Karpas-422 (cell line): ENCODE measurements around the gene SUPT5H. TPM values are rescaled to one million over a fixed set of nuclear protein-coding genes. Genes with fewer than 3 reads are reported as not detected.

Experiments
- DNase-seq: peaks from one replicate; pipeline ENCODE4 v3.0.0-alpha.2; 2015
- H2AFZ ChIP-seq: fragments of 200-600 bp; sonication (generic); 2 replicates; pipeline ENCODE4 v1.6.1; 2014; ENCODE audit warnings: antibody characterized with exemption, low read length, mixed read lengths
- H3K27ac ChIP-seq: fragments of 200-600 bp; sonication (generic); 2 replicates; pipeline ENCODE4 v1.5.1; 2014; ENCODE audit warnings: mild to moderate bottlenecking, low read length, moderate library complexity
- H3K27me3 ChIP-seq: fragments of 200-600 bp; sonication (generic); 2 replicates; pipeline ENCODE4 v1.6.1; 2014; ENCODE audit warnings: low read length, mixed read lengths
- H3K36me3 ChIP-seq: fragments of 200-600 bp; sonication (generic); 2 replicates; pipeline ENCODE4 v1.6.1; 2014; ENCODE audit warnings: low read length, mixed read lengths; ENCODE audit not compliant: insufficient read depth
- H3K4me1 ChIP-seq: fragments of 200-600 bp; sonication (generic); 2 replicates; pipeline ENCODE4 v1.6.1; 2014; ENCODE audit warnings: mild to moderate bottlenecking, low read length, mixed read lengths
- H3K4me2 ChIP-seq: fragments of 200-600 bp; sonication (generic); 2 replicates; pipeline ENCODE4 v1.6.1; 2014; ENCODE audit warnings: low read length, low read depth, mild to moderate bottlenecking; ENCODE audit not compliant: poor library complexity, severe bottlenecking
- H3K4me3 ChIP-seq: fragments of 200-600 bp; sonication (generic); 2 replicates; pipeline ENCODE4 v1.5.1; 2014; ENCODE audit warnings: mild to moderate bottlenecking, antibody characterized with exemption, low read length, mixed read lengths
- H3K79me2 ChIP-seq: fragments of 200-600 bp; sonication (generic); 2 replicates; pipeline ENCODE4 v1.6.1; 2014; ENCODE audit warnings: mild to moderate bottlenecking, low read length, mixed read lengths
- H3K9ac ChIP-seq: fragments of 200-600 bp; sonication (generic); 2 replicates; pipeline ENCODE4 v1.6.0; 2014; ENCODE audit warnings: low read length
- H3K9me2 ChIP-seq: fragments of 200-600 bp; sonication (generic), shearing (Covaris generic); replicated peaks from 2 replicates; pipeline ENCODE4 v1.6.0; 2014; ENCODE audit warnings: mild to moderate bottlenecking, low read length, moderate library complexity; ENCODE audit not compliant: insufficient read depth
- H3K9me3 ChIP-seq: fragments of 300-700, 200-600 bp; sonication (generic); 2 replicates; pipeline ENCODE4 v1.6.1; 2014; ENCODE audit warnings: low read length, mixed read lengths
- H4K20me1 ChIP-seq: fragments of 200-600 bp; sonication (generic); 2 replicates; pipeline ENCODE4 v1.6.1; 2014; ENCODE audit warnings: mild to moderate bottlenecking, antibody characterized with exemption, low read length, low read depth; ENCODE audit not compliant: insufficient read depth
- total RNA-seq: library from RNA; depleted of rRNA; stranded (reverse); fragments of >200 nt; shearing (Covaris generic); gene quantifications from 2 replicates; pipeline ENCODE4 v1.2.3, GENCODE V29; 2014; ENCODE audit warnings: low replicate concordance

Gene SUPT5H
- total RNA-seq, 1 experiment from 2014 or later = 55.3 TPM

DNA sequence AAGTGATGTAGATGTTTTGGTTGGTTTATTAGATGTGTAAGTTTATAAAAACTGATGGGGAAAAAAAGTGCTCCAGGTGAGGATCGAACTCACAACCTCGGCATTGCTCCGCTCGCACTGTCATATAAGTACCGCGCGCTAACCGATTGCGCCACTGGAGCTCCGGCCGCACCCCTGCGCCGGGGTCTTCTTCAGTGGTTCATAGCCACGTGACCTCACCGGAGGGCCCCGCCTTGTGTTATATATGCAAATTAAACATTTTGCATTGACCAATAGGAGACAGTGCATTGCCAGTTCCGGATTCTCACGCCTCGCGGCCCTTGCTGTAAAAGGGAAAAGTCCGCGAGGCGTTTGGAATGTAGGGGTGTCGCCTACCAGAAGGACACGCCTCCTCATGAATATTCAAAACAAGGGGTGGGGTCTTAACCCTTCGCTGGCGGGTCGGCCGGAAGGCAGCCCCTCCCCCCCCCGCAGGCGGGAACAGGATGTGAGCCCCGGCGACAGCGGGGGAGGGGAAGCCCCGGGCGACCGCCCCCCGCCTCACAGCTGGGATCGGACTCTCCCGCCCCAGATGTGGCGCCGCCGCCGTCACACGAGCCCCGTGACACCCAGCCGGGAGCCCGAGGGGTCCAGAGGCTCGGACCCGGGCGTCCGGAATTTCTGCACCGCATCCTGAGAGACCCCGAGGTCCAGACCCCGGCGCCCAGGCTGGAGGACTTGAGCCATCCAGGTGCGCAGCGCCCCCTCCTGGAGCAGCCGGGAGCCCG, 33.1 kb upstream of the SUPT5H start, which contains the start of gene PLEKHG2:
PLEKHG2 (plus strand) TSS at position 570 of the 767 bp plus-strand sequence. CDS start 1,418 bp downstream, outside the sequence.
- peak; percentile 99 for DNase-seq
- Histone ChIP-seq H3K27me3 (no peaks in the 10 kb centered on the region), H3K9me2 (no peaks in the 10 kb centered on the region), H3K36me3 (no peaks in the 10 kb centered on the region), H3K4me1 (peaks cover 51% of the 10 kb centered on the region), H3K9ac (peak within 1 kb of the TSS; percentile 92), H4K20me1 (peaks cover 16% of the 10 kb centered on the region), H3K9me3 (no peaks in the 10 kb centered on the region), H3K79me2 (peaks cover 27% of the 10 kb centered on the region), H3K27ac (peak within 1 kb of the TSS; percentile 85), H3K4me2 (peak within 1 kb of the TSS; percentile 98), H2AFZ (peak within 1 kb of the TSS; percentile 66), H3K4me3 (peak within 1 kb of the TSS; percentile 88)

DNA sequence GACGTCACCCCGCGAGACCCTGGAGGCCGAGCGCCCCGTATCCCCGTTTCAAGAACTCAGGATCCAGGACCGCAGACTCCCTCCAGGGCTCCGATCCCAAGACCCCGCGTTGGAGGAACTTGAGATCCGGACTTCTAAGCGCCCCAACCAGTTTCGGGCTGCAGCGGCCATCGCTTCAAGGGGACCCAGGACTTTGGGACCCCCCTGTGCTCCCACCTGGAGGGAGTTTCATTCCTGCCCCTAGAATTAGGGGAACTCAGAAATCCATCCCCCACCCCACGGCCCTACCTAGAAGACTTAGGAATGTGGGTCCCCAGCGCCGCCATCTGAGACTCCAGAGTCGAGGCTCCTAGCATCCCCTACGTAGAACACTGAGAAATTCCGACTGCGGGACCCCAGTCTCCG, 32.5 kb upstream of the SUPT5H start:
- no peaks in the 10 kb centered on the region for H3K9me2 ChIP-seq
- H3K36me3 ChIP-seq = no peaks in the 10 kb centered on the region
- no peak for DNase-seq
- peak overlapping the region; percentile 91 for H3K9ac ChIP-seq
- peaks cover 10% of the 10 kb centered on the region for H4K20me1 ChIP-seq
- peak overlapping the region; percentile 88 for H3K4me3 ChIP-seq
- H3K4me2 ChIP-seq = peak overlapping the region; percentile 89
- no peaks in the 10 kb centered on the region for H3K9me3 ChIP-seq
- H3K79me2 ChIP-seq = peaks cover 21% of the 10 kb centered on the region
- H2AFZ ChIP-seq = peak overlapping the region; percentile 66
- H3K27me3 ChIP-seq = no peaks in the 10 kb centered on the region
- H3K27ac ChIP-seq = peak overlapping the region; percentile 85
- H3K4me1 ChIP-seq = peaks cover 49% of the 10 kb centered on the region

DNA sequence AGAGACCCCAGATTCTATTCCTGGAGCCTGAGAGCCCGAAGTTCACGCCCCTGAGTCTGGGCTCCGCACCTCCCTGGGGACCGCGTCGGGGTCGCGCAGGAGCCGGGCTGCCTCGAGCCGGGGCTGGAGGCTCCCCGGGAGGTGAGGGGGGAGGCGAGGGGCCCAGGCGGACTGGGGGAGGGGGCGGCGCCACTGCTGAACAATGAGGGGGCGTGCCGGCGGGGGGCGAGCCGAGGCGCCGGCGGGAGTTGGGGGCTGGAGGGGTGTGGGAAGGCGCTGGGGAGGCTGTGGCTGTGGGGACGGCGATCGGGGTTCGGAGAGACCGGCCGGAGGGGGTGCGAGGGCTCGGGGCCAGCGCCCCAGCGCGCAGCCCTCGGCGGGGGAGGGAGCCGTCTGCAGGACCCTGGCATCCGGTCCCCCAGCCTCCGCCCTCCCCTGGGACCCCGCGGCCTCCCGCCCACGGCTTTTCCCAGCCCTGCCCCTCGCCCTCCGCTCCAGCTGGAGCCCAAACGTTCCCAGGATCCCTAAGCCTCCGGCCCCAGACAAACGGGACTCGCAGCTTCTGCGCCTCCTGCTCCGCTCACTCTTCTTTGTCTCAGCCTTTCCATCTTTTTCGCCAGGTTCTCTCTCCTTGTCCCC, 32.0 kb upstream of the SUPT5H start:
- peak overlapping the region; percentile 89 for H3K4me2 ChIP-seq
- no peaks in the 10 kb centered on the region for H3K9me3 ChIP-seq
- peak overlapping the region; percentile 88 for H3K4me3 ChIP-seq
- peaks cover 5% of the 10 kb centered on the region; the same call in 1 of the 2 replicates for H4K20me1 ChIP-seq
- H3K9ac ChIP-seq = peak overlapping the region; percentile 91
- peak overlapping the region; percentile 85 for H3K27ac ChIP-seq
- H3K27me3 ChIP-seq = no peaks in the 10 kb centered on the region
- H2AFZ ChIP-seq = peak overlapping the region; percentile 66
- H3K79me2 ChIP-seq = peaks cover 15% of the 10 kb centered on the region
- peak; percentile 76 for DNase-seq
- H3K9me2 ChIP-seq = no peaks in the 10 kb centered on the region
- H3K4me1 ChIP-seq = peaks cover 44% of the 10 kb centered on the region
- H3K36me3 ChIP-seq = no peaks in the 10 kb centered on the region

DNA sequence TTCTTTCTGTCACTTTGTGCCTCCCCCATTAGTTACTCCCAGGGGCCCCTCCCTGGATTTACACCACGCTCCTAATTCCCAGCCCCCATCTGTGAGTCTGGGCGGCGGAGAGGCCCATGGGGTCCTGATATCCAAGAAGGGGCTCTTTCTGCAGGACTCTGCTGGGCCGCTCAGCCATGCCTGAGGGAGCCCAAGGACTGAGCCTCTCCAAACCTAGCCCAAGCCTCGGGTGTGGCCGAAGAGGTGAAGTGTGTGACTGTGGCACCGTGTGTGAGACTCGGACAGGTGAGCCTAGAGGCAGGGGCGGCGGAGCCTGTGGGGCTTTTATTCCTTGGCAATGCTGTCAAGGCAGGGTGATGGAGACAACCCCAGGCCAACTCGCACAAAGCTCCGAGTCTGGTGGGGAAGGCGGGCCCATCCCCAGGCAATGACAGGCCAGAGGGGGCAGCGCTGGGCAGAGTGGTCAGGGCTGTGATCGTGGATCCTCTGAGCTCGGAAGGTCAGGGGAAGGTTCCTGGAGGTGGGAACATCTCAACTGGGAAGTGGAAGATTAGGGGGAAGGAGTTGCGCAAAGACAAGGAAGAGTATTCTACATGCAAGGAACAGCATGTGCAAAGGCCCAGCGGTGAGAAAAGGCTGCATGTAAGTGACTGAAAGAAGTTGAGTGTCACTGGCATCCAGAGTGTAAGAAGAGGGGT, 31.3 kb upstream of the SUPT5H start:
- H3K9me3 ChIP-seq = no peaks in the 10 kb centered on the region
- no peaks in the 10 kb centered on the region for H3K36me3 ChIP-seq
- peak overlapping the region; percentile 88 for H3K4me3 ChIP-seq
- DNase-seq = peak; percentile 42
- H3K9ac ChIP-seq = peak overlapping the region; percentile 91
- H3K4me2 ChIP-seq = peak overlapping the region; percentile 89
- H2AFZ ChIP-seq = no peak overlapping the region
- H3K9me2 ChIP-seq = no peaks in the 10 kb centered on the region
- H3K4me1 ChIP-seq = peaks cover 38% of the 10 kb centered on the region
- no peaks in the 10 kb centered on the region for H4K20me1 ChIP-seq
- peaks cover 10% of the 10 kb centered on the region for H3K79me2 ChIP-seq
- H3K27me3 ChIP-seq = no peaks in the 10 kb centered on the region
- peak overlapping the region; percentile 85 for H3K27ac ChIP-seq

DNA sequence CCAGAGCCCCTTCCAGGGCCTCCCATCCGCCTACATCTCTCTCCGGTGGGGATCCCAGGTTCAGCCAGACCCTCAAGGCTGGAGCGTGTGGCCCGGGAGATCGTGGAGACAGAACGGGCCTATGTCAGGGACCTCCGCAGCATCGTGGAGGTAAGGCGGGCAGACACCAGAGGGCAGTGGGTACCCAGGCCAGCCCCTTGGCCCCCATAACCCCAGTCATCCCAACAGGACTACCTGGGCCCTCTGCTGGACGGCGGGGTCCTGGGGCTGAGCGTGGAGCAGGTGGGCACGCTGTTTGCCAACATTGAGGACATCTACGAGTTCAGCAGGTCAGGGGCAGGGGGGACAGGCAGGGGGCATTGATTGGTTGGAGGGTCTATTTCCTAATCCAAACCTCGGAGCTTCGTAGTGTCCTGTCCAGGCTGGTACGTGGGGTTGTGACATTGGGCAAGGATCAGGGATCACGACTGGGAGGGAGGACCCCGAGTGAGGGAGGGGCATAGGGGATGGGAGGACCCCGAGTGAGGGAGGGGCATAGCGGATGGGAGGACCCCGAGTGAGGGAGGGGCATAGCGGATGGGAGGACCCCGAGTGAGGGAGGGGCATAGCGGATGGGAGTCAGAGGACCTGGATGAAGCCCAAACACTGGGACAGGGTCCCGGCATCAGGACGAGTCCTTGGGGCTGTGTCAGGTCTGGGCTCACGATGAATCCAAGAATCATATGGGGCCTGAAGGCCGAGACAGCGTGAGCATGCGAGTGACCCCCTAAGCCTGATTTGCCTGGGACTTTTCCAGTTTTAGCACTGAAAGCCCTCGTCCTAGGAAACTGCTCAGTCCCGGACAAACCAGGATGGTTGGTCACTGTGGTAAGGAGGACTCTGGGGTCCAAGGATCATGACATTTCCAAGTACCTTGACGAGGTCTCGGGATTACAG, 30.0 kb upstream of the SUPT5H start:
- H3K4me1 ChIP-seq = peaks cover 26% of the 10 kb centered on the region
- no peak overlapping the region for H3K9ac ChIP-seq
- H3K27me3 ChIP-seq = no peaks in the 10 kb centered on the region
- no peaks in the 10 kb centered on the region for H4K20me1 ChIP-seq
- no peaks in the 10 kb centered on the region for H3K9me2 ChIP-seq
- H3K4me3 ChIP-seq = no peak overlapping the region
- H2AFZ ChIP-seq = no peak overlapping the region
- H3K36me3 ChIP-seq = no peaks in the 10 kb centered on the region
- H3K27ac ChIP-seq = no peak overlapping the region
- H3K4me2 ChIP-seq = no peak overlapping the region
- DNase-seq = peak; percentile 44
- H3K9me3 ChIP-seq = no peaks in the 10 kb centered on the region
- H3K79me2 ChIP-seq = peaks cover 10% of the 10 kb centered on the region

DNA sequence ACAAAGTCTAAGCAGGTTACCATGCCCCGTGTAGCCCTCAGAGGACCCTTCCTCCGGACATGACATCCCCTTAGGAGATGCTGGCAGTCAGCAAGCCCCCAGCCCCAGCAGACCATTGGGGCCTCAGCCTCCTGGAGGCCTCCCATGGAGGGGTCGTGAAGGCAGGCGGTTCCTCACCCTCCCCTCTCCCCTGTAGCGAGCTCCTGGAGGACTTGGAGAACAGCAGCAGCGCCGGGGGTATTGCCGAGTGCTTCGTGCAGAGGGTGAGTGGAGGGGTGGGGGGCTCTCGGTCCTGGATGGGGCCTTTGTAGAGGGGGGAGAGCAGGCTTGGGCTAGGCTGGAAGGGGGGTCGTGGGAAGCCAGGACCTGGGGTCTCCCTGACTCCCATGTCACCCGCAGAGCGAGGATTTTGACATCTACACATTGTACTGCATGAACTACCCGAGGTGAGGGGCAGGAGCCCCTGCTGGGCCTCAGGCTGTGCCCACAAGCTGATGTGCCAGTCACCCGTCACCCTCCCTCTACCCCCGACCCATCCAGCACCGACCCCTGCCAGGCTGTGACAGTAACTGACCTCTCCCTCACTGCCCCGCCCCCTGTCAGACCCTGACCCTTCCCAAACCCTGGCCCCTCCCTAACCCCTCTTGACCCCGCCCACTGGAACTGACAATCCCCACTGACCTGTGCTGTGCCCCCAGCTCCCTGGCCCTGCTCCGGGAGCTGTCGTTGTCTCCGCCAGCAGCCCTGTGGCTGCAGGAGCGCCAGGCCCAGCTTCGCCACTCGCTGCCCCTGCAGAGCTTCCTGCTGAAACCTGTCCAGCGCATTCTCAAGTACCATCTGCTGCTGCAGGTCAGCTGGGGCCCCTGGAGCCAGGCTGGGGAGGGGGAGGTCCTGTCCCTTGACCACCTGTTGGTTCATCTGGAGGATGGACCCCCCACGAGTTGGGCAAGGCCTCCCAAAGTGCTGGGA, 28.9 kb upstream of the SUPT5H start:
- DNase-seq = no peak
- H4K20me1 ChIP-seq = no peaks in the 10 kb centered on the region
- no peak overlapping the region for H3K9ac ChIP-seq
- H3K4me3 ChIP-seq = no peak overlapping the region
- no peaks in the 10 kb centered on the region for H3K9me3 ChIP-seq
- no peaks in the 10 kb centered on the region for H3K27me3 ChIP-seq
- H3K27ac ChIP-seq = no peak overlapping the region
- no peaks in the 10 kb centered on the region for H3K9me2 ChIP-seq
- H3K4me1 ChIP-seq = peaks cover 15% of the 10 kb centered on the region
- peaks cover 10% of the 10 kb centered on the region for H3K79me2 ChIP-seq
- no peak overlapping the region for H2AFZ ChIP-seq
- no peaks in the 10 kb centered on the region for H3K36me3 ChIP-seq
- H3K4me2 ChIP-seq = no peak overlapping the region
